Stimulated activated CD8-positive, alpha-beta memory T cell treated with anti-CD3 and anti-CD28 coated beads, Interleukin-4, amount 100 ng/mL, for 4 hours (primary cell): ENCODE results near the gene GNG12.

Experiments
- DNase-seq, 2 donors: peaks; one replicate each; pipeline ENCODE4 v3.0.0-alpha.2; 2020; ENCODE audit warnings: low read depth in 2 of 2, low spot score in 1 of 2

Gene GNG12

GRCh38 chr1:67755160-67755559, 78.1 kb downstream of the GNG12 start:
- DNase-seq, result no peak

DNA sequence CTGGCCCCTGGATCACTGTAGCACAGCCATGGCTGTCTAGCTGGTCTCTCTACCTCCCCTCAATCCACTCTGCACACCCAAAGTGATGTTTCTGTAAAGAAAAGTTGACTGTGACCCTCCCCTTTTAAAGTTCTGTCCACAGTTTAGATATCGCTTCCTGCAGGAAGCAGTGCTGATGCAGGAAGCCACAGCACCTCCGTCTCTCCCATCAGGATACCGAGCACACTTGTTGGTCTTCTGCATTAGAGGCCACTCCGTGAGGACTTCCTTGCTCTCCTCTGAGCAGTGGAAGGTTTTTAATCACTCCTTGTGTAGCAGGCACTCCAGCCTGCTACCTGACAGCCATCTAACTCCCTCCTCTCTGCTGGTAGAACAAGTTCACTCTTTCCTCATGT, 78.7 kb downstream of the GNG12 start:
- no peak for DNase-seq

- no peak for DNase-seq
Observed at GRCh38 chr1:67753776-67754525, 79.3 kb downstream of the GNG12 start.

DNA sequence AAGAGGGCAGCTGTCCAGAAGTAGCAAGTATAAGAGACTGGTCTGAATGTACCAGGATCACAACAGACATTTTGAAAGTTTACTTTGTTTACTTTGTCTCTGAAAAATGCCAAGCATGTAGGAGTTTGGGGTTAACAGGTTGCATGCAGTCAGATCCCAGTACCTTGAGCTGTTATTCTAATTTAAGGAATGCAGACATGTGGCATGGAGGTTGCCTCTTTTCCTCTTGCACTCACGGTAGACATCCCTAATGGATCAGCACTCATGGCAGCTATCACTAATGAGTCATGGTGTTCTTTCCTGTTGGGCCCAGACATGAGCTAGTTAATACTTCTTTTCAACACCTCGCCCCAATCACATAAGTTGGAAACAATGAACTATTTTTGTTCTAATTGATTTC, 81.0 kb downstream of the GNG12 start:
- DNase-seq, result no peak

DNA sequence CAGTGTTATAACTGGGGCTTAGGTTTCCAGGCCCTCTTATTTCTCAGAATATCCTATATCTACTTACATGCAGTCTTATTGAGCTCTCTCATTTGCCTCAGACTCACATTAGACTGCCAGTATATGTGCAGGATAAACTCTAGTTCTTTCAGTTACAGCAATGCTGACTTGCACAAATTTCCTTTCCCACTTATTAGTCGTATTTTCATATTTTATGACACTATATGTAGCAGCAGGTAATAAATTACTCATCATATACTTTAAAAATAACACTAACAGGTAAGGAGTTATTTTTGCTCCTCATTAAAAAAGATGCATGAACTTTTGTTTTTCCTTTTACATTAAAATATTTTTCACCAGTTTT, 82.6 kb downstream of the GNG12 start:
- DNase-seq, result no peak

DNA sequence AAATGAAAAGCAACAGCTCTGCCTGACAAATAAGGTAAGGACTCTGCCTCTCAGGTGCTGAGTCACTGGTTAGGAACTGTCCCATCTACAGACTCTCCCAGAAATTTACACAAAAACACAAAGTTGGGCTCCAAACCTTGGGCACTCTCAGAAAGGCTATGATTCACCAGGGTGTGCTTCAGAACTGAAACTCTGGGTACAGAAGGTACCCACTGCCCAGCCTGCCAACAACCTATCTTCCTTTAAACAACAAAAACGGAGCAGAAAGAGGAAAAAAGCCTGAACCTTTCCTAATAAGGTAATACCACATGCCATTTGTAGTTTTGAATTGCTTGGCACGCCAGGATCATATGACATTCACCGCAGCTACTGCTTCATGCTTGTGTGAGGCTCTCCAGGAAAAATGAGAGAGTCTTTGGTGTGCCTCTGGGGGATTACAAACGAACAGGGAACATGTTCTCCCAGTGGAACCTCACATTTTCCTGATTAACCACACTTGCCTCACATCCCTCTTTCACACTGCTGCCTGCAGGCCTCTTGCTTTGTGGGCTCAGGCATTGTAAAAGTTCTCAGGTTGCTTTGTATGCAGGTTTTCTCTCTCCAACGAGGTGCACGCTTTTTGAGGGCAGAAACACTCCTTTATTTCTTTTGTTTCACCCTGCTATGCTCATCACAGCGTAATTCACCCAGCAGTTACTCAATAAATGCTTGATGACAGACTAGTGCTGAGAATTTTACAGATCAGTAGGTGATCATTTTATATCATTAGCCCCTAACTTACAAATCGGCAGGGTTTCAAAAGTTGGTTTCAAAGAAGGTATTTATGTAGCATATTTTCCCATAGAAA, 83.2 kb downstream of the GNG12 start:
- no peak for DNase-seq

GRCh38 chr1:67749263-67749843, 83.9 kb downstream of the GNG12 start:
- no peak for DNase-seq

DNA sequence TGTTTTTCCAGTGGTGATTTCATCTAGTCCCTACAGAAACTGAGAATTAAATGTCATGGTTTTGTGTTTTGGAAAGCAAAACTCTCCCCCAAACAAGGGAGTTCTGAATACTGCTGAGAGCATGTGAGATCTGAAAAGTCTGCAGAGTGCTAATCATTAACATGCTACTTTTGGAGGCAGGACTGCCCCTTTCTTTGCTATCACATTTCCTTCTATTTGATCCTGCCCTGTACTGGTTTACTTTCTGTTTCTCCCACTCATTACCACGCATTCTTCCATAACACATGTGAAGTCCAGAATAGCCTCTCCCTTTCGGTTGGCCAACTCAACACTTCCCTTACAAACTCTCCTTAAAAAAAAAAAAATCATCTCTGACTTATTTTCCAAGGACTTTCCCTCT, 84.6 kb downstream of the GNG12 start:
- DNase-seq, result no peak

GRCh38 chr1:67747671-67748546, 85.4 kb downstream of the GNG12 start:
- no peak for DNase-seq

DNA sequence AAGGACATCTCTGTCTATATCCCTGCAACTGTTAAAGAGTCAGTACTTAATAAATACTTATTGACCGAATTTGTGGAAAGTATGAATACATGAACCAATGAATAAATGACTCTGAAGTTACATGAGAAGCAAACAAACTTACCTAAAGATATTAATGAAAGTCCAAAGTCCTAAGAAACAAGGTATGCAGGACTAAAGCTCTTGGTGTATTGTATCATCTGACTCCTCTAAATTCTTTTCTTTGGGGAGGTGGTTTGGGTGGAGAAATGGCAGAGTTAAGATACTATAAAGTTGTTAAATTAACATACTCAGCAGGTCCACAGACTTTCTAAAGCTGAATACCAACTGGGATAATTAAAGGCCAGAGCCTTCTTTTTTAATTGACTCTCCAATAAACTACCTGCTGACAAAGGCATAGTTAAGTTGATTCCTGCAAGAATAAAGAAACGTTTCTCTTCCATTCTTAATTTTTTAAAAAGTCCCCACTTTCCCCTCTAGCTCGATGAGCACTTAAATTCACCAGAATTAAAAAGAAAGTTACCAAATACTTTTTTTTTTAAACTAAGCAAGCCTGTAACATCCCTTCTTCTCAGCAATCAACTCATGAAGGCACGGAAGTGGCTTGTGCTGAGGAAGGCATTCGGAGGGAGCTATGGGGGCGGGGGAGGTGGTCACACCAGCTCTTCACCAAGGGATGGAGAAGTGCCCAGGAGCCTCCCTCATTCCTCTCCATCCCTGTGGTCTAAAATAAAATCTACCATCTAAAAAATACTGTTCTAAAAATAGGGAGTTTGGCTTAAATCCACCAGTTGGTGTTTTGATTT, 87.2 kb downstream of the GNG12 start:
- no peak for DNase-seq

DNA sequence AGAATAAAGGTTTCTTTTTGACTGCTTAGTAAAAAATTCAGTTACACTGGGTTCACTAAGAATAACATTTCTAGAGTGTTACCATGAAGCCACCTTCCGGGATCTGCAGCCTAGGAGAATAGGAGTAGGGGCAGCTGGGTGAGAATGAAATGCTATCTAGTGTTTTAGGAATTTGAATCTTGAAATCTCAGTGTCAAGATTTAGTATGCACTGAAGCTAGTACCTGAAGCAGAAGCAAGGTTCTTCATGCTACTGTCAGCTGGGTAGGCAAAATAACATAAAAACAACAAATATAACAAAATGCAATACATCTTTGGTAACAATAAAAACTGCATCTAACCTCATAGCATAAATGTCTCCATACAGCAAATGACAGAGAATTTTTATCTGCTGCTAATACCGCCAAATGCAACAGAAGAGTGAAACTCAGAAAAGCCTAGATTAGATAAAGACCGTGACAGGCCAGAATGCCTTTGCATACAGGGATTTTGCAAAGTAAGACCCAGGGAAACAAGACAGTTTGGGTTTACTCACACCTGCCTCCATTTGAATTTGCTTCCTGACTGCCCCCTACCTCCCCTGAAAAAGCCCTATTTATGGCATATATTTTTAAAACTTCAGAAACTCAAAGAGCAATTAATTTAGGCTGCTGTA, 90.1 kb downstream of the GNG12 start:
- DNase-seq, result no peak

DNA sequence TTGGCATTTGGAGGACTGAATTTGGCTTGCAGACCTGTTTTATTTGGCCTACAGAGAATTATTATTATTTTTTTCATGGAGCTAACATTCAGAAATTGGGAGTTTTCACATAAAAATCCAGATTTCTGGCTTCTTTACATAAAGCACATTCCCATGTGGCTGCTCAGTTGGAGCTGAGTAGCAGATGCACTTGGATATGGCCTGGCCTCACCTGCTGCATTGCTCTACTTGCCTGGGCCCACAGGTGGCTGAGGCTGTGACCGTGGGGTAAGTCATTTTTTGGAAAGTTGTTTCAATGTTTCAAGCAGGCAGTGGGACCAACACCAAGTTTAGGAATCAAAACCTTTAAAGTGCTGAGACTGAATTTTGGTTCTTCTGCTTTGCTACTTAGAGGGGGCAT, 91.5 kb downstream of the GNG12 start:
- DNase-seq, result no peak

DNA sequence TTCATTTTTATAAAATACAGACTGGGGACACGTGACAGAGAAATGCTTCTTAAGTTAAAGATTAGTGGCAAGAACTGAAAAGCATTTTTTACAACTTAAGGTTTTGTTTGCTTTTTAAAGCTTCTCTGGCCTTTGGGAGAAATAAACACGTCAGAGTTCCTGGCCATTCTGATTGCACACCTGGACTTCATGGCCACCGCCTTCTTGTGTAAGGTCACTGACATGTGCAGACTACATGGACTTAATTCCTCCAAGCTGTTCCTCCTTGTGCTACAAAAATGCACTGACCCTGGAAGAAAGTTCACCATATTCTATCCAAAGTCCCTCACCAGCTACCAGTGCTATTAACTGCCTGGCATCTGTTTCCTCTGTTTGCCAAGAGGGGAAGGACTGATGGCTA, 92.1 kb downstream of the GNG12 start:
- DNase-seq, result no peak

DNA sequence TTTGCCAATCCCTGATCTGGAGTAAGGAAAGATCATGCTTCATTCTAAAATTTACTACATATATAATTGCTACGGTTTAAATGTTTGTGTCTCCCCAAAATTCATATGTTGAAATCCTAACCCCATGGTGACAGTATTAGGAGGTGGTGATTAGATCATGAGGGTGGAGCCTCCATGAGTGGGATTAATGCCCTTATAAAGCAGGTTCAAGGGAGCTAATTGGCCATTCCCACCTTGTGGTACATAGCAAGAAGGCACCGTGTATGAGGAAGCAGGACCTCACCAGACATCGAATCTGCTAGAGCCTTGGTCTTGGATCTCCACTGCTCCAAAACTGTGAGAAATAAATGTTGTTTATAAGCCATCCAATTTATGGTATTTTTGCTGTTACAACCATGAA, 92.7 kb downstream of the GNG12 start:
- DNase-seq, result no peak

DNA sequence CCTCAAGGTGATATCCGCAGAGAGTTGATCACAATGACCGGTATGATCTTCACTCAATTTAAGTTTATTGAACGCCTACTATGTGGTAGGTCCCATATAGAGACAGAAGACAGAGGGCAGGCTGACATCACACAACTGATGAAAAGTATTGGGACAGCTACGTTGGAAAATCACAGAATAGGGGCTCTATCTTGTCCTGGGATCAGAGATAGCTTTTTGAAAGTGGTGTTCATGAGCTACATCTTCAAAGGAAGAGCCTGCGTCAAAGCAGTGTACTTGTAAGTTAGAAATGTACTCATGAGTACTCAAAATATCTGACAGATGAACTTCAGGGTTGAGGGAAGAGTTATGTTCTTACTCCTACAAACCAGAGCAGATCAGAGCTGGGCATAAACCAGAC, 93.9 kb downstream of the GNG12 start:
- no peak for DNase-seq

DNA sequence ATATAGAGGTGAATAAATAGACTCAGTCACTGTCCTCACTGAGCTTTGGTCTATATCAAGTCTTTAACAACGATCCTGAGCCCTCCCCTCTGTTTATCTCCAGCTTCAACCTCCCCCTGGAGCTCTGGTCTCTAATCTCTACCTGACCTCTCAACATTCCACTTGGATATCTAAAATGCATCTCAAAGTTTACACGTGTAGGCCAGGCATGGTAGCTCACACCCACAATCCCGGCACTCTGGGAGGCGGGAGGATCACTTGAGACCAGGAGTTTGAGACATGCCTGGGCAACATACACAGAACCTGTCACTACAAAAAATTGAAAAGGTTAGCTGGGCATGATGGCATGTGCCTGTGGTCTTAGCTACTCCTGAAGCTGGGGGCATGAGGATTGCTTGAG, 94.9 kb downstream of the GNG12 start:
- DNase-seq, result no peak

- DNase-seq, result no peak
Observed at GRCh38 chr1:67737875-67738274, 95.4 kb downstream of the GNG12 start.

- DNase-seq, result no peak
Observed at GRCh38 chr1:67736750-67737149, 96.5 kb downstream of the GNG12 start.

DNA sequence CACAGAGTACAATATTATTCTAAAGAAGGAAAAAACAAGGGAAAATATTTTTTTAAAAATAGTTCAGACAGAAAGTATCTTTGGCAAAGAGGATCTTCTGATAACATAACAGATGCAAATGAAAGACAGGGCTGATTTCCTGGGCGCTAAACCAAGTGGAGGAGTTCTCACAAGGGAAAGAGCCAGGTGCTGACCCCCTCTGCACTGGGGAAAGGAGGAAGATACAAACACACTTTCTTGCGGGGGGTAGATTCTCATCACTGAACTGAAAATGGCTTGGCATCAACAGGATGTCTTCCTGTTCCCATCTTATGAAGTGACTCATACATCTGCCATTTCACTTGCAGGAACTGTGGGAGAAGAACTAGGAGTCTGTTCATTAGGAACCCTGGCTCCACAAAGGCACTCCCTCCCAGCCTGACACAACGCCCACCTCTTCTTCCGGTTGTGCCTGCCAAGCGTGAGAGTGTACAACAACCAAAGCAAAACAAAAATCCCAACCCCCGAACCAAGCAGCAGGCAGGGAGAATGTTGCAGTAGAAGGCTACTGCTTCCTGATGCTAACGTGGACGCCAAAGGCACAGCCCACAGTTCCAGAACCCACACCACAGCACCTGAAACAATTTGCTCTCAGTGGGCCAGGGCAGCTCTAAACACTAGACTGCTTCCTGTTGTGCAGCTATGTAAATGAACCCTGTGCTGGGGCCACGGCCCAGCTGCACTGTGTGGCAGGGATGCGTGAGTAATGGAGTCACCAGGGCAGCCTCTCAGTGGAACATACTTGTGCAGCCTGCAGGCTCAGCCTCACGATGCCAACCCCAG, 97.2 kb downstream of the GNG12 start:
- DNase-seq, result no peak
